ENCODE data around the gene YRDC. TPM values are rescaled to one million over a fixed set of nuclear protein-coding genes. Genes with fewer than 3 reads are reported as not detected.

The YRDC gene
- polyA plus RNA-seq, 1 donor (not counting 4 experiments of a cell fraction or from before 2014, with no cell fraction given) = 22.2 TPM

GRCh38 chr1:37840711-37841110 lies 32.7 kb upstream of the YRDC start:
- H3K27ac ChIP-seq (ENCODE audit: control insufficient read depth, insufficient read depth, low read length) = no peak overlapping the region
- H3K36me3 ChIP-seq (ENCODE audit: control insufficient read depth in 2 of 2, extremely low read depth in 1 of 2, insufficient read depth in 2 of 2, low read length in 2 of 2) = peaks cover 20 to 34% of the 10 kb centered on the region in 2 experiments
- no peak overlapping the region for H2AFZ ChIP-seq (ENCODE audit: control insufficient read depth, low read length)
- TF ChIP-seq EZH2 (IDR thresholded peaks at IDR 0.05; ENCODE audit: low read length) = no peak
- TF ChIP-seq, protein P1, sequence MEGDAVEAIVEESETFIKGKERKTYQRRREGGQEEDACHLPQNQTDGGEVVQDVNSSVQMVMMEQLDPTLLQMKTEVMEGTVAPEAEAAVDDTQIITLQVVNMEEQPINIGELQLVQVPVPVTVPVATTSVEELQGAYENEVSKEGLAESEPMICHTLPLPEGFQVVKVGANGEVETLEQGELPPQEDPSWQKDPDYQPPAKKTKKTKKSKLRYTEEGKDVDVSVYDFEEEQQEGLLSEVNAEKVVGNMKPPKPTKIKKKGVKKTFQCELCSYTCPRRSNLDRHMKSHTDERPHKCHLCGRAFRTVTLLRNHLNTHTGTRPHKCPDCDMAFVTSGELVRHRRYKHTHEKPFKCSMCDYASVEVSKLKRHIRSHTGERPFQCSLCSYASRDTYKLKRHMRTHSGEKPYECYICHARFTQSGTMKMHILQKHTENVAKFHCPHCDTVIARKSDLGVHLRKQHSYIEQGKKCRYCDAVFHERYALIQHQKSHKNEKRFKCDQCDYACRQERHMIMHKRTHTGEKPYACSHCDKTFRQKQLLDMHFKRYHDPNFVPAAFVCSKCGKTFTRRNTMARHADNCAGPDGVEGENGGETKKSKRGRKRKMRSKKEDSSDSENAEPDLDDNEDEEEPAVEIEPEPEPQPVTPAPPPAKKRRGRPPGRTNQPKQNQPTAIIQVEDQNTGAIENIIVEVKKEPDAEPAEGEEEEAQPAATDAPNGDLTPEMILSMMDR (optimal IDR thresholded peaks at IDR 0.05 in 1 of 3, IDR thresholded peaks at IDR 0.05 in 1 of 3, conservative IDR thresholded peaks at IDR 0.05 in 1 of 3; ENCODE audit: extremely low read depth in 1 of 3, insufficient read depth in 2 of 3, low read length in 3 of 3) = no peak
- peaks cover 29% of the 10 kb centered on the region for H3K79me2 ChIP-seq (ENCODE audit: control insufficient read depth, insufficient read depth, low read length)
- no peak for DNase-seq (ENCODE audit: low read depth, low spot score)
- H4K20me1 ChIP-seq (ENCODE audit: control insufficient read depth, extremely low read depth, insufficient read depth, low read length) = peaks cover 4% of the 10 kb centered on the region
- no peaks in the 10 kb centered on the region for H3K27me3 ChIP-seq (ENCODE audit: control insufficient read depth, extremely low read depth, insufficient read depth, low read length)
- no peak overlapping the region for H3K9ac ChIP-seq (ENCODE audit: control insufficient read depth, extremely low read depth, insufficient read depth, low read length)
- H3K4me2 ChIP-seq (ENCODE audit: control insufficient read depth, extremely low read depth, insufficient read depth, low read depth, low read length) = no peak overlapping the region
- FAIRE-seq = no peak
- no peaks in the 10 kb centered on the region for H3K9me3 ChIP-seq (ENCODE audit: control insufficient read depth, low read depth, low read length)
- H3K4me3 ChIP-seq (ENCODE audit: control insufficient read depth in 2 of 3, extremely low read depth in 1 of 3, insufficient read depth in 2 of 3, low read depth in 1 of 3, low read length in 3 of 3) = no peak overlapping the region
- no peaks in the 10 kb centered on the region for H3K9me1 ChIP-seq (ENCODE audit: control insufficient read depth, extremely low read depth, insufficient read depth, low read length)
- no peaks in the 10 kb centered on the region for H3K4me1 ChIP-seq (ENCODE audit: control insufficient read depth, extremely low read depth, insufficient read depth, low read length)
- dilution Hi-C loops (cut with MboI; ENCODE audit: extremely low pct_ligation_motif_present, low sequenced_read_pairs) = no loop called here

- Histone ChIP-seq H3K36me3 (ENCODE audit: control insufficient read depth in 2 of 2, extremely low read depth in 1 of 2, insufficient read depth in 2 of 2, low read length in 2 of 2) (peaks cover 20 to 37% of the 10 kb centered on the region in 2 experiments), H3K27me3 (ENCODE audit: control insufficient read depth, extremely low read depth, insufficient read depth, low read length) (no peaks in the 10 kb centered on the region), H3K4me1 (ENCODE audit: control insufficient read depth, extremely low read depth, insufficient read depth, low read length) (peaks cover 3% of the 10 kb centered on the region), H3K9me1 (ENCODE audit: control insufficient read depth, extremely low read depth, insufficient read depth, low read length) (no peaks in the 10 kb centered on the region), H3K27ac (ENCODE audit: control insufficient read depth, insufficient read depth, low read length) (no peak overlapping the region), H3K4me2 (ENCODE audit: control insufficient read depth, extremely low read depth, insufficient read depth, low read depth, low read length) (no peak overlapping the region), H3K9me3 (ENCODE audit: control insufficient read depth, low read depth, low read length) (no peaks in the 10 kb centered on the region), H3K9ac (ENCODE audit: control insufficient read depth, extremely low read depth, insufficient read depth, low read length) (no peak overlapping the region), H3K79me2 (ENCODE audit: control insufficient read depth, insufficient read depth, low read length) (peaks cover 20% of the 10 kb centered on the region), H4K20me1 (ENCODE audit: control insufficient read depth, extremely low read depth, insufficient read depth, low read length) (peaks cover 4% of the 10 kb centered on the region), H2AFZ (ENCODE audit: control insufficient read depth, low read length) (no peak overlapping the region), H3K4me3 (ENCODE audit: control insufficient read depth in 2 of 3, extremely low read depth in 1 of 3, insufficient read depth in 2 of 3, low read depth in 1 of 3, low read length in 3 of 3) (no peak overlapping the region)
- no peak for DNase-seq (ENCODE audit: low read depth, low spot score)
- dilution Hi-C loops (cut with MboI; ENCODE audit: extremely low pct_ligation_motif_present, low sequenced_read_pairs) = no loop called here
- TF ChIP-seq, protein P1 (optimal IDR thresholded peaks at IDR 0.05 in 1 of 3, IDR thresholded peaks at IDR 0.05 in 1 of 3, conservative IDR thresholded peaks at IDR 0.05 in 1 of 3; ENCODE audit: extremely low read depth in 1 of 3, insufficient read depth in 2 of 3, low read length in 3 of 3) = no peak
- no peak for TF ChIP-seq EZH2 (IDR thresholded peaks at IDR 0.05; ENCODE audit: low read length)
- no peak for FAIRE-seq
These were observed 31.7 kb upstream of the YRDC start for GRCh38 chr1:37839676-37840075.

Measured in keratinocyte (primary cell).